GM21381 (cell line): ENCODE data around the gene SLC9A9.
A peak's percentile ranks its signal among the peaks of the same experiment; 100 is the strongest.
"Not testable (repeated sequence)": the region's sequence is repeated elsewhere in the genome, so short reads cannot be mapped to it uniquely, and the experiment has no call there.

Experiments used
- ATAC-seq: cut with Tn5 transposase; IDR thresholded peaks from one replicate; pipeline ENCODE4 v1.9.1; 2021; ENCODE audit warnings: mild to moderate bottlenecking, moderate library complexity; ENCODE audit not compliant: unreplicated experiment

SLC9A9 gene

DNA sequence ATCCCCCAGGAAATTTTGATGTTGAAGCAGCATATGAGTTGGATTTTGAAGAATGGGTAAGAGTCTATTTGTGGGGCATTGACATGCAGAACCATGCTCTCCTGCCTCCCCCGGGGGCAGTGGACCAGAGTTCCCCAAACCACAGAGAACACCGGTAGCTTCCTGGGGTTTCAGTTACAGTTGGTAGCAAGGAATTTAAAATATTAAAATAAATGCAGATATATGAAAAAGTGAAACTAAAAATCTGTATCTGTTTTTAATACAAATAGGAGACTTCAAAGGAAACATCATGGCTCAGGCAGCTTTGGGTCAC is 37.4 kb downstream of the SLC9A9 start:
- peak; percentile 49 for ATAC-seq

DNA sequence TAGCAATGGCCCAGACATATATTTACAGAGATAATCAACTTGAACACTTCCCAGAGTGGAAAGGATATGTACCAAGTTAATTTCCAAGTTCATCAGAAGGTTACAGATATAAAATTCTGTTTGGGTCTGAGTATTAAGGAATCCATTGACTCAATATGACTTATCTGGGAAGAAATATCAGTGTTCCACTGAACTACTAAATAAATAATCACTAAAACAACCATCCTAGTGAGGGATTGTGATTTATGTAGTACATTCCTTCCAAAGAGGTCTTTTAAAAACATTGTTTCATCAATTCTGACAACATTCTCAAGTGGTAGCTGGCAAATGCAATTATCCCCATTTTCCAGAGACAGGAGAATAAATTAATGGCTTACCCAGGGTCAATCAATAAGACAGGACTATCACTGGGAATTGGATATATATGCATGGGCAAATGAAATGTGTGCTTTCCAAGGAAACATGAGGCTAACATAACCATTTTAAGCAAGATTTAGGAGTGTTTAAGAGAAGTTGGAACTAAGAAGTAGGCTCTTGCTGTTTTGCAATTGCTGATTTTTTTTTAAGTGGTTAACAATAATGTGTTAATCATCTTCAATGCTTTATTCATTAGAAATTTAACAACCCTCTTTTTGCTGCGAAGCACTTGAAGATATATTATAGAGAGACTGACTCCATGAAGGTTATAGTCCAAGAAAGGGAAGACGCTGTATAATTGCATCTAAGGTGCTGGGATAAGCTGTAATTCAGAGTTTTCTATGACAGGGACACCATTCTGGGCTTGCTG is 37.9 kb downstream of the SLC9A9 start:
- no peak for ATAC-seq

DNA sequence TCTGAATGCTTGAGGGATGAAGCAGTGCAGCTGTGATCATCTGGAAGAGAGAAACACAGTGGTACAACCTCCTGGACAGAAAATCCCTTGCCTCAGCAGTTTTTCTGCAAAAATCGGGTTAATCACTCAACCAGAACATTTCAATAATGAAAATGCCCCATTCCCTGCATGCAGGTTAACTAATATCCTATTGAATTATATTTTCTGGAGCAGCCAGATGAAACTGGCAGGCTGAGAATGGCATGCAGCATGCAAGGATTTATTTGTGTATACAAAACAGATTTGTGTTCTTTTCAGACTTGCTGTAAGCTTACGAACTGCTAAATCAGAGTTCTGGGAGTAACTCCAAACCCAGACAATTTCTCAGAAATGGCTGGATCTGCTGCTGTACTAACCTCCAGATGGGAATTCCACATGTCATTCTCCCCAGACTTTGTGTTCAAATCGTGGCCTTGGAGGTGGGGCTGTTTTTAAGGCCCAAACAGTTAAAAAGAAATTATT is 39.1 kb downstream of the SLC9A9 start:
- ATAC-seq = no peak

DNA sequence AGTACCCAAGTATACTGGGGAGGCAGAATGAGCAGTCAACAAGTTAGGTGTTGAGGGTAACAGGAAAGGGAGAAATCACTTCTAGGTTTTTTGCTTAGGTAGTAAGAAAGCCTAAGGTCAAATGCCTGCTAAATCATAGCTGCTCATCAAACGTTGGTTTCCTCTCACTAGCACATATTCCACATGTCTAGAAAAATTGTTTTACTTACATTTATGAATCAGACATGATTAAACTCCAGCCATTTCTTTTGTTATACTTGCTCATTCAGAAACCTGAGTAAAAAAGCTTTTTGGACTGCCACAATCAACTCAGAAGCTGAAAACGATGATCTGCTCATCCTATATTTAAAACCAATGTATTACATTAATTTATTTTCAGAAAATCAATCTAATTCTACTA is 40.2 kb downstream of the SLC9A9 start:
- ATAC-seq = no peak

DNA sequence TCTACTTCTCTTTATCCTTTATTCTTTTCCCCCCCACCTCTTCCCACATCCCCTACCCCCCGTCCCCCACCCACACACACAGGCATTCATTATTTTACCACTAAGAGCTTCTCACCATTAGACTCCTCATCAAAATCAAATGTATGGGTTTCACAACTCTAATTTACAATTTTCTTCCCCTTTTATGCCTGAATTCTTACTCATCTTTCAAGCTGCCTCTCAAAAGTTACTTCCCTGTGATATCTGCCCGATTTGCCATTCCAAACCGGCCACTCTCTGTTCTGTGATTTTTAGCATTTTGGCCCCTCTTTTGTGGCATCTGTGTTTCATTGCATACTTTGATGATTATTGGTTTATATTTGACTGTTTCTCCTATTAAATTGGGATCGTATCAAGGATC is 42.2 kb downstream of the SLC9A9 start:
- ATAC-seq = no peak

DNA sequence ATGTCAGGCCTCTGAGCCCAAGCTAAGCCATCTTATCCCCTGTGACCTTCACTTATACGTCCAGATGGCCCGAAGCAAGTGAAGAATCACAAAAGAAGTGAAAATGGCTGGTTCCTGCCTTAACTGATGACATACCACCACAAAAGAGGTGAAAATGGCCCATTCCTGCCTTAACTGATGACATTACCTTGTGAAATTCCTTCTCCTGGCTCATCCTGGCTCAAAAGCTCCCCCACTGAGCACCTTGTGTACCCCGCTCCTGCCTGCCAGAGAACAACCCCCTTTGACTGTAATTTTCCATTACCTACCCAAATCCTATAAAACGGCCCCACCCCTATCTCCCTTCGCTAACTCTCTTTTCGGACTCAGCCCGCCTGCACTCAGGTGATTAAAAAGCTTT is 42.8 kb downstream of the SLC9A9 start:
- not testable (repeated sequence) for ATAC-seq

DNA sequence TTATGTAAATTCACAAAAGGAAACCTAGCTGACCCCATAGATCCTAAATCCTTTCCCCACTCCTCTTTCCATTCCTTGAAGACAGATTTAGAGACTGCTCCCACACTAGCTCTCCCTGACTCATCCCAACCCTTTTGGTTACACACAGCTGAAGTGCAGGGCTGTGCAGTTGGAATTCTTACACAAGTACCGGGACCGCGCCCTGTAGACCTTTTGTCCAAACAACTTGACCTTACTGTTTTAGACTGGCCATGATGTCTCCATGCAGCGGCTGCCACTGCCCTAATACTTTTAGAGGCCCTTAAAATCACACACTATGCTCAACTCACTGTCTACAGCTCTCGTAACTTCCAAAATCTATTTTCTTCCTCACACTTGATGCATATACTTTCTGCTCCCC is 47.2 kb downstream of the SLC9A9 start:
- not testable (repeated sequence) for ATAC-seq

DNA sequence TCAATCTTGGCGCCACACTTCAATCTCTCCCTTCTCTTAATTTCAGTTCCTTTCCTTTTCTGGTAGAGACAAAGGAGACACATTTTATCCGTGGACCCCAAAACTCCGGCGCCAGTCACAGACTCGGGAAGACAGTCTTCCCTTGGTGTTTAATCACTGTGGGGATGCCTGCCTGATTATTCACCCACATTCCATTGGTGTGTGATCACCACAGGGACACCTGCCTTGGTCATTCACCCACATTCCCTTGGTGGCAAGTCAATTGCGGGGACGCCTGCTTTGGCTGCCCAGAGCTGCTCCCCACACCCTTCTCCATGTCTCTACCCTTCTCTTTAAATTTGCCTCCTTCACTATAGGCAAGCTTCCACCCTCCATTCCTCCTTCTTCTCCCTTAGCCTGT is 50.1 kb downstream of the SLC9A9 start:
- not testable (repeated sequence) for ATAC-seq

DNA sequence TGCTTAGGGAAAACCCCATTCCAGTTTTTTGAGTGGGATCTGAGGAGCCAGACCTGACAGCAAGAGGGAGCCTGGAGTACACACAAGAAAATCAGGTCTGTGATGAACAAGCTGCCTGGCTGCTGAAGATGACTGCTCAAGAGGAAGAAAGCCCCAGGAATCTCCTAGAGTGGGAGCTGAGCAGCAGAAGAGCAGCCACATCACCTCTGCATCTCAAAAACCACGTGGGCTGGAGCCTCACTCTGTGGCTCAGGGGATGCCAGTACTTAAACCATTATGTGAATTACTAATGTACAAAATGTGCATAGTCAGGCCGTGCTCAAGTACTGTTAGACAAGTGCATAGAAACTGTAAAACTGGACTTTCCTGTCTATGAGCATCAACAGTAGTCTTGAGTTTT is 52.4 kb downstream of the SLC9A9 start:
- no peak for ATAC-seq

DNA sequence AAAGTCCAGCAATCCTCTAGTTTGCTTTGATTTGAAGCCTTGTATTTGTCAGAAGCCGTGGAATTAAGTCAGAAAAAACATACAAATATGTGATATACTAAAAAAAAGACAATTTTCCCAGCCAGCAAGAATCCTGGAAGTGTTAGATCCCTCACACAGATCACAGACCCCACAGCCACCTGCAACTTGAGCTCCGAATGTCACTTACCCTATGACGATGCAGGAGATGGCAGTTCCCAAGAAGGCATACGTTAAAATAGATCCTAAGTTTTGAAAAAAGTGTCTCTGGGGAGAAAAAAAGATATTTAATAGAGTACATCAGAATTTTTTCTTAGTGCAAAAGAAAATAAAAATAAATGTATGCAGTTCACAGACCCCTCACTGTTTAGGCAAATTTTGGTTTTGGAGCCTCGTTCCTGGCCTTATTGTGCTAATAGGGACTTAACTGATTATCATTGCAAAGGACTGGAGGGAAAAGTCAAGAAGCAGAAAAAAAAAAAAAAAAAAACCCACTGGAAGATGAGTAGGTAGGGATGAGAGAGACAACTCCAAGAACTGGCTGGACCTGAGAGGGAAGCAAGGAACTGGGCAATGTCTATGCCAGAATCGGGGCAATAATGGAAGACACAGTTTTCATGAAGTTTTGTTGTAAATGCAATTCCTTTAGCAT is 53.3 kb downstream of the SLC9A9 start:
- ATAC-seq = no peak

DNA sequence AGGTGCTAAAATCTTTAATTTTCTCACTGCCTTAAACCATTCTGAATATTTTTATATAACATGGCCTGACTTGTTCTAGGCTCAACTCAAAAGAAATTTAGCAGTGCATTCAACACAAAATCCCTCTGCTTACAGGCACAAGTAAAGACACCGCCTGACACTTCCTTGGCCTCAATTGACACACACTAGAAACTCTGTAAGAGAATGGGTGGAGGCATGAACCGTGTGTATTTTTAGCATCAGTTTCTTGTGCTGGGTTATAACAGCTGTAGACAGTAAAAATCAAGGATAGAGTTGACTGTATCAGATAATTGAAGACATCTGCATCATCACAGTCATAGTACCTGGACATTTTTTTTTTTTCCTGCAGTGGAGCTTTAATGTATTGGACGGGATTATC is 54.3 kb downstream of the SLC9A9 start:
- ATAC-seq = no peak

DNA sequence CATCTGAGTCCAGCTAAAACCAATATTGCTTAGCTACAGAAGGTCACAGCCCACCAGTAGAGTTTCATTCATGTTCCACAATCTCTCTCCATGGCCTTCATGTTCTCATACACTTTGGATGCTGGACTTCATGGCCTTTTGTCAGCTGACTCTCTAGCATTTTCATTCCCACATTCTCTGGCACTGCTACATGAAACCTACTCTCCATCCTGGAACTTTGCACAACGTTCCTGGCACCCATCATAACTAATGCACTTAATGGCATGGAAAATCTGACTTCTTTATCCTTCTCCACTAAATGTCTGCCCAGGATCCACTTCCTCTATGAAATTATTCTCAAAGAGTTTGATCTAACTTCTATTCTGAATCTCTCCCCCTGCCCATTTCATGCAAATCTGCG is 56.9 kb downstream of the SLC9A9 start:
- ATAC-seq = no peak

DNA sequence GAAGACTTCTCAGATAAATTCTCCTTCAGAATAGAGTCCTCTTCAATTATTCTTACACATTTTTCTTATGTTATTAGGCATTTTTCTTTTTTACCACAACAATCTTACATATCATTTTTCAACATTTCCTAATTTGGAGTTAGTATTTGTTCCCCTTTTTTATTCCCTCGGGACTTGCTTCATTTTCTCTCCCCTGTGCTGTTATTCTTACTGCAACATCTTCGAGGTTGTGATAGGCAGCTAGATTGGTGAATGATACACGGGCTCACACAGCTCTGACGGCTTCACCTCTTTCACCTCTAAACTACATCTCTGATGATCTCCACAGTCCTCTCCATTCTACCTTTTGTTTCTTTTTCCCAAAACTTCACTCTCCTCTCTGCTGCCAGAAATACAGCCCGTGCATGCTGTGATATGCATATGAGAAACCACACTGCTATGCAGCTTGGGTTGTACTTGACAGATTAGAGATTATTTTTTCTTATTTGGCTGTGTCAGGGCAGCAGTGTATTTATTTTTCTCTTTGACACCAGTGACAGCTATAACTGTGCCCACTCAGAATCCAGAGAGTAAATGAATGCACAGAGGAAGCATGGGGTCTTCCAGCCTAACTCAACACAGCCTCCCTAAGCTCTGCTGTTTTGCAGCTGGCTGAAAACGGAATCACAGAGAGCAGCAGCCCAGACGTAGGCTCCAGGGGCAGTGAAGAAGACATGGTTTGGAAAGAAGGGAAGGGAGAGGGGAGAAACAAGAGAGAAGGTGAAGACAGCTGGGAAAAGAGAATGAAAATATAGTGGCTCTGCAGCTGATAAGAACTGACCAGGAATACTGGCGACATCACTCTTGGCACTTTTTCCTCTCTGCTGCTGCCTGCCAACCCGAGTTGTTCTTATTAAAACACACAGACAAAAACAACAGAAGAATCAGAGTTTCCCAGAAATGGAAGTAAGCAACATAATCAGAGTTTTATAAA is 61.8 kb downstream of the SLC9A9 start:
- ATAC-seq = no peak

DNA sequence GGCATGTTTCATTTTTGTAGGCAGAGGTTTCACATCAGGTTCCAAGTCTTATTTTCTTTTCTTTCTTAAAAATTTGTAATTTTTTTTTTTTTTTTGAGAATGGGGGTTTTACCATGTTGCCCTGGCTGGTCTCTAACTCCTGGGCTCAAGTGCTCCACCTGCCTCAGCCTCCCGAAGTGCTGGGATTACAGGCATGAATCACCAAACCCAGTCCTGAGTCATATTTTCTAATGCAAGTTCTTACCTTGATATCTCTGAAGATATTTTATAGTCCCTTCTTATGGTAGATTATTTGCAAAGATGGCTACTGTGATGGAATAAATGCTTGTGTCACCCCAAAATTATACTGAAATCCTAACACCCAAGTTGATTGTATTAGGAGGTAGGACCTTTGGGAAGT is 63.8 kb downstream of the SLC9A9 start:
- ATAC-seq = no peak

DNA sequence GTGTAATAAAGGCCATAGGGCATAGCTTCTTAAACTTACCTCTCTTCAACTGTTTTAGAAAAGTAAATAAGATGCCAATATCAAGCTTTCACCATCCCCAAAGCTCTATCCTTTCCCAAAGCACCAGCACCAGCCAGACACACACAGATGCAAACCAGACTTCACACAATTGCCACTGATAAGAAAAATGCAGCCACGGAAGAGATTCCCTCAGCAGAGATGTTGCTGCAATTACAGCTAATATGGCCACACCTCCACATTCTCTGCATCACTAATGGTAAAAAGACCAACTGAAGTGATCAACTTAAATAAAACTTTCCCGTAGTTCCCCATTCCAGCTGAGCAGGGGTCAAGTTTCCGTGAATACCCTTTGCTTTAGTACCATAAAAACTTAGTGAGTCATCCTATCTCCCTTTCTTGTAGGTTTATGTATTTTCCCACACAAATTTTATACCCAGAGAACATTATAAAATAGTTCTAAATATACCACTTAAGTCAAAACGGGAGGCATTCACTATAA is 64.4 kb downstream of the SLC9A9 start:
- no peak for ATAC-seq

DNA sequence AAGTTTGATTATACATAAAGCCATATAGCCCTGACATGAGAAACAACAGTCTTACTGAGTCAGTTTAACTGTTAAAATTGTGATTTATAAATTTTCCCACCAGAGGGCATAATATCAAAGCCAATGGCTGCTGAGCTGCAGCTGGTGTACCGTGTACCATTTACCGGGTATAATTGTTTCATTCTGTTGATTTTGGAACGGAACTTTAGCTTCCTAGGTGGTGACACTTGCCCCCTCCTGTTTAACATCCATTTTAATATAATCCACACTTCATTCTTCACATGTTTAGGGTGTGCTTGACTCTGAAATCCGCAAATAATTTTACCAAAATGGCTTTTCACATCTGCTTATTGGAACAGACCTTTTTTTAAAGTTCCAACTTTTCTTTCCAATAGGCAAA is 72.8 kb downstream of the SLC9A9 start:
- ATAC-seq = peak; percentile 93

DNA sequence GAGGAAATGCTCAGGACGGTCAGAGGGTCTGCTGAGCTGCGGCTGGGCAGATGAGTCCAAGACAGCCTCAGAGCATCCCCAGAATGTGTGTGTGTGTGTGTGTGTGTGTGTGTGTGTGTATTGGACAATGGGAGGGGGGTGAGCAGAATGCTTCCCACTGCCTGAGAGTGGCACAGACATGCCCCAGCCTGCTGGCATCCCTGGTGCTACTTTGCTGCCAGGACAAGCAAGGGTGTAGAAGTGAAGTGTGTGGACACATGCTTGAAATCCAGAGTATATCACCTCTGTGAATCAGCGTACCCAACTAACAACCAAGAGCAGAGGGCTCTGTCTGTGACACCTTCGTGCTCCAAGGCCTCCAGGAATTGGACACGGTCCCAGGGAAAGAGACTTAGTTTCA is 76.3 kb downstream of the SLC9A9 start:
- no peak for ATAC-seq

DNA sequence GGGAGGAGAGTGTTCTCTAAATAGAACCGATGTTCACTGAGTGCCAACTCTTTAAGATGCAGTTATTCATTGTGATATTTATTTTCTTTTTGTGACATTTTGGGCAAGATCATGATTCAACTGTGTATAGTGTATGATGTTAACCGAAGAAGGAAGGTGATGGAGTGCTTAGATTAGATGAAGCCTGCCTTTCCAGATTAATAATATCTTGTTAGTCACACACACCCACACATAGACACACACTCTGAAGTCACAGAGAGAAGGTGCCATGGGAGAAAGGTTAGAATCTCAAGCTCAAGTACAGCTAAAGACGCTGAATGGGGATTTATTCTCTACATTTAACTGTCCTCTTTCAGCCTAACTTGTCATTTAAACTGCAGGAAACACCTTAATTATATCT is 77.0 kb downstream of the SLC9A9 start:
- no peak for ATAC-seq

DNA sequence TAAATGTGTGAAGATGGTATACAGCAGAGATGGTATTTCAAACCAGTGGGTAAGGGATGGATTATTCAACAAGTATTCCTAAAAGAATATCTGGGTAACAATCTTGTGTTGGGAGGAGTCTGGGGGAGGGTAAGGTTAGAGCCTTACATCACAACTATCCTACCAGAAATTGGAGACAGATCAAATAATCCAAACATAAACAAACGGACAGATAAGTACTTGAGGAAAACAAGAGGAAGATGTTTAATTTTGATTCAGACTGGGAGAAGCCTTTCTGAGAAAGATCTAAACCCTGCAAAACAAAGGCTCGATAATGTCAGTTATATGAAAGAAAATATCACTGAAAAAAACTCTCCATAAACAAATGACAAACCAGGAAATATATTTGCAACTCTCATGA is 77.9 kb downstream of the SLC9A9 start:
- no peak for ATAC-seq

DNA sequence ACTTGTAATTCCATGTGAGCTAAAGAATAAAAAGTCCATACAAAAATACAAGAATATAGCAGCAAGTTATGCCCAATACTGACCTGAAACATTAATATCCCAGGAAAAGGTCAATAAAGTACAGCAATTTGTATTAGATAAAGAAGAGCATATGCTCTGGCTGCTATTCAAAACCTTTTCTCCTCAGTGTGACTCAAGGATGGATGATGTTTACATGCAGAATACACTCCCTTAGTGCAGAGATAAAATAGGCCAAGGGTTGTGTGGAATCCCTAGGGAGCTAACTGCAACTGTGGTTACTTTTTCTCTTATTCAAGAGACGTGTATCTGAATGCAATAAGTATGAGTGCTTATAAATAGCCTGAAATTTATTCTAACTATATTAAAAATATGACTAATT is 78.7 kb downstream of the SLC9A9 start:
- no peak for ATAC-seq

DNA sequence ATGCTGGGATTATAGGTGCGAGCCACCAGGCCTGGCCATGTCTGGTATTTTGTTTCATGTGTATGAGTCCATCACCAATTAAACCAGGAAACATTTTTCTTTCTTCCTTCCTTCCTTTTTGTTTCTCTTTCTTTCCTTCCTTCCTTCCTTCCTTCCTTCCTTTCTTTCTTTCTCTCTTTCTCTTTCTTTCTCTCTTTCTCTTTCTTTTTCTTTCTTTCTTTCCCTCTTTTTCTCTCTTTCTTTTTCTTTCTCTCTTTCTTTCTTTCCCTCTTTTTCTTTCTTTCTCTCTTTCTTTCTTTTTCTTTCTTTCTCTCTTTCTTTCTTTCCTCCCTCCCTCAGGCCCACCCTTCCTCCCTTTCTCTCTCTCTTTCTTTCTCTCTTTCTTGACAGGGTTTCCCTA is 83.4 kb downstream of the SLC9A9 start:
- ATAC-seq = no peak
